ENCODE data around the gene OSCP1.

The OSCP1 gene

DNA sequence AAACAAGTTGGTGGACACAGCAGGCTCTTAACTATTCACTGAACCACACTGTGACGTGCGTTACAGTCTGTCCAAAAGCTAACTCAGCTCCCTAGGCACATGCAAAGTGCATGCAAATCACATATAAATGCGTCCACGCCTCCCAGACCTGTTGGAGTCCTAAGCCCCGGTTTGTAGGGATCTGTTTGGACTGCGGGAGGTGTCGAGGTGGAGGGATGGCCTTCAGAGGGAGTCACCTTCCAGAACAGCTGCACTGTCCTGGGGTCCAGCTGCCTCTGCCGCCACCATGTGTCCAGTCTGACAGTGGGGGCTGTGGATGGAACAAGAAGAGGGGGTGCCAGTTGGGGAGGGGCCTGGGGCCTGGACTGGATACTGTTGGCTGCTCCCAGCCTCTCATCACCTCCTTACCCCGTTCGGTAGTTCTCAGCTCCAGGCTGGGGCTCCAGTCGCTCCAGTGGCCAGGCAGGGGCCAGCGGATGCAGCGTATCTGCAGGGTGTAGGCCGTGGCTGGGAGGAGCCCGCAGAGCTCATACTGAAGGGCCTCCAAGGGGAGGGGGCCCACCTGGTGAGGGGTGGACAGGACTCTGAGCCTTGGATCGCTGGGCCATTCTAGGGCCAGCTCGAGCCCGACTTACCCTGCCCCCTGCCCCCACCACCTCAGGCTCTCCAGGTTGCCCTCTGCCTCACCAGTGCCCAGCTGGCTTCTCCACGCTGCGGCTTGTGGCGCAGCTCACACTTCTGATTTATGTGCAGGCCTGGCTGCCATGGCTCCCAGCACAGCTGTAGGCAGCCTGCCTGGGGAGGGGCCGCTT, 21.8 kb upstream of the OSCP1 start:
- no peak for DNase-seq

DNA sequence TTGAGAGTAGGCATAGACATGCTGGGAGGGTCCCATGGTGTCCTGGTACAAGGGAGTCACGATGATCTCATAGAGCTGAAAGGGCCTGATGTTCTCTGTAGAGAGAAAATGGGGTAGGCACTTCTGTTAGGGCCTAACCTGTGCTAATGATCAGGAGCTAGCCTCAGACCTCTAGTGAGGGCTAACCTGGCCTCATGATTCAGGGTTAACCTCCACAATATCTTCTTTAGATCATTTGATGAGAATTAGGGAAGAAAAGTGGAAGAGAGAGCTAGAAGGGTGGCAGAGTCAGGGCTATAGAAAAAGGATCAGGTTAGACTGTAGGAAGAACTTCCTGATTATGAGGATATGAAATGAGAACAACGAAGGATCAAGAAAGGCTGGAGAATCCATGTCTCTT, 18.9 kb upstream of the OSCP1 start:
- DNase-seq: no peak

GRCh38 chr1:36467700-36468455, 17.6 kb upstream of the OSCP1 start:
- DNase-seq: no peak

GRCh38 chr1:36467027-36467410, 16.8 kb upstream of the OSCP1 start:
- no peak for DNase-seq

DNA sequence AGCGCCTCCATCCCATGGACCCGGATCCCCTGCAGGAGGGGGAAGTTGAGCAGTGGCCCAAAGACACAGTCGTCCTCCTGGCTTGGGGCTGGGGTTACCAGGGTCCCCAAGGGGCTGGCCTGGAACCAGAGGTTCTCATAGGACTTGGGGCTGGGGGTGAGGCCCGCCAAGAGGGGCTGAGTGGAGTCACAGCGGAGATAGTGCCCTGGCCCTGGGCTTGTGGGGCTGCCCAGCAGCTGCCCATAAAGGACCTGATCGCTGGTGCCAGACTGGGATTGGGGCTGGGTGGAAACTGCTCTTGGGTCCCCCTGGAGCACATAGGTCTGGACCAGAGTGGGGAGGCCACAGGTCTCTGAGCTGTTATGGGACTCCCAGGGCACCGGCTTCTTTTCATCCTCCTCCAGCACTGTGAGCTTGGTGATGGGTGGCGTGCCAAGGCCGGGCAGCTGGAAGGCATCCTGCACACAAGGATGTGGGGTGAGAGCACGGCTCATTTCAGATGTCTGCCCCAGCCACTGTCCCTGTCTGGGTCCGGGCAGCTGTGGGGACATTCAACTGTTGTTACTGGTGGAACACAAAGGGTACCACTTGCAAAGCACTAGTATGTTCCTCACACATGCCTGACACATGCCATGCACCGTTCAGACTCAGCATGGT, 16.2 kb upstream of the OSCP1 start:
- DNase-seq: no peak

GRCh38 chr1:36465731-36466369, 15.6 kb upstream of the OSCP1 start:
- no peak for DNase-seq

DNA sequence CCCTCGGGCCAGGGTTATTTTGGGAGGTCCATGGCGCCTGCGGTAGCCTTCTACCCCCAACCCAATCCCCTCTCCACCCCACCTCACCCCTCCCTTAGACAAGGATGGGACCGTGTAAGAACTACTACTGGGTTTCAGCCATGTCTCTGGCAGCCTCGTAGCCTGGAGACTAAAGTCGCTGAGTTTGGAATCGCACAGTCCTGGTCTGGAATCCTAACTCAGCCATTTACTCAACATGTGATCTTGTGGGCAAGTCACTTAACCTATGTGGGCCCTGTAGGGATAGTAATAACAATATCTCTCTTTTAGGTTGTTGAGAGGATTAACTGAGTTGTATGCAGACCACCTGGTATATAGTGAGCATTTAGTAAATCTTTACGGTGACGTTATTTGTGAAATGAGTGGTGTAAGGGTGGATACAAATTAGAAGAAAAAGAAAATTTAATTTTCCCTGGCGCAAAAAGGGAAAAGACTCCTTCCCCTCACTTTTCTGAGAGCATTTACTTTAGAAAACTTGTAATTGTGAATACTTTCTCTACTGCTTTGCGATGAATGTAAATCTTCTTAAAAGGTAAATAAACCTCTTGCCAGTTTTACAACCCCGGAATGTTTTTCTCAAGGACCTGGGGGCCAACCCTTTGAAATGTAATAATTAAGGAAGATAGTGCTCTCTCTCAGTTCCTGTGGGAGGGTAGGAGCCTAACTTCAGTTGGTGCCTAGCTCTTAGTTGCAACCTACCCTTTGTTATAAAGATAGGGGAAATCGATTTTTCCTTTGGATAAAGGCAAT, 14.5 kb upstream of the OSCP1 start:
- no peak for DNase-seq

DNA sequence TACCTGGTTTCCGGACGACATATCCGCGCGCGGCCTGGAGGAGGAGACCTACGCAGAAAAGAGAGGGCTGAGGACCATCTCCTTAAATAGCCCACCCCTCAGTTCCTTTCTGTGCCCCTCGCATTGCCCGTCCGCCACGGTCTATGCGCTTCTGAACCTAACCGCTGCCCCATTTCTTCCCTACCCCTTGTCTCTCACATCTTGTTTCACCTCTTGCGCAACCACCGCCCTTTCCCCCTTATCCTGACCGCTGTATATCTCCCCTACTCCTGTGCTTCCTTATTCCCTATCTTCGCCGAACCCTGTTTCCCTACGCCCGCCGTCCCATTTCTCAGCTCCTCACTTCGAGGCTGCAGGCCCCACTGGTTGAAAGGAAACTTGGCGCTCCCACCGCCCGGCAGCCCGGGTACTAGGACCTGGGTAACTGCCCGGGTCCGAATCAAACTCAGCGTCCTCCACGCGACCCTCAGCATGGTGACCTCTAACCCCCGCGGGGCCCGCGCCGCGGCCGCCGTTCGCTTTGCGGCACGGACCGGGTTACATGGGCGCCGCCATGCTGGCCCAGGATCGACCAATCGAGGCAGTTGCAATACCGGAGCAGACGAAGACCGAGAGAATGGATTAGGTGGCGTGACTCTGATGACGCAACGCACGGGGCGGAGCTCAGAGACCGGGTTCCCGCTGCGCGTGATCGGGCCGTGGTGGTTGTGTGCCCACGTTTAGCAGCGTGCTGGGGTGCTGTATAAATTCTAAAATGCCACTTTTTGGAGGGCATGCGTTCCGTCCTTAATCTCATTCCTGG, 13.8 kb upstream of the OSCP1 start, which contains the start of gene MRPS15:
MRPS15 (minus strand) TSS at position 582 of the 802 bp plus-strand sequence; CDS start at position 473, 109 bp downstream.
- peak; percentile 96 for DNase-seq

DNA sequence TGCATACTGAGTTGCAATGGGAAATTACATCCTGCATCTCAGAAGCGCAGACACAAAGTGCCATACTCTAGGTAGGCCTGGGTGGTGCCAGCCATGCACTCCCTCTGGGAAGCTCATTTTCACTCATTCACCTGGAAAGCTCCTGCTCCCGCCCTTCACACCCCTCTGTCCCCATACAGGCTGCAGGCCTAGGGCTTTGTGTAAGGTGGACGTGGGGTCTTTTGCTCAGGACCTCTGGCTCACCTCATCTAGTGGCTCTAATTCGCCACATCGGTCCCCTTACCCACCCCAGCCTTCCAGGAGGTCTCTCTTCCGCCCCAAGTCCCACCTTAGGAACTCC, 13.2 kb upstream of the OSCP1 start:
- no peak for DNase-seq

GRCh38 chr1:36458910-36459309, 8.7 kb upstream of the OSCP1 start:
- peak; percentile 65 for DNase-seq

- peak; percentile 34 for DNase-seq
Observed at GRCh38 chr1:36457691-36458090, 7.4 kb upstream of the OSCP1 start.

GRCh38 chr1:36456391-36456928, 6.2 kb upstream of the OSCP1 start:
- peak; percentile 13 for DNase-seq

DNA sequence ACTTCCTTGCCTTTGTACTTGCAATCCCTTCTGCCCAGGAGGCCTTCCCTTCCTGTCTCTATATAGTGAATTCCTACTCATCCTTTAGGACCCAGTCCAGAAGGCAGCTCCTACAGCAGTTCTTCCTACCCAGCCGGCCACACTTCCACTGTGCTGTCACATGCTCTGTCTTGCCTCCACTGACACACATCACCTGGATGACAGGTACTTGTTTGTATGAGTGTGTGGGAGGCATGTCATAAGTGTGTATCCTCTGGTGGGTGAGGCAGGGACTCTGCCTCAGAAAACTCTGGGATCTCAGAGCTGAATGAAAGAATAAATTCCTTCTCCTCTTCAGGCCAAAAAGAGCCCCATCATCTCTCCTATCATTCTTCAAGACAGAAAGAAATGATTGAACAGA, 5.1 kb upstream of the OSCP1 start:
- no peak for DNase-seq

DNA sequence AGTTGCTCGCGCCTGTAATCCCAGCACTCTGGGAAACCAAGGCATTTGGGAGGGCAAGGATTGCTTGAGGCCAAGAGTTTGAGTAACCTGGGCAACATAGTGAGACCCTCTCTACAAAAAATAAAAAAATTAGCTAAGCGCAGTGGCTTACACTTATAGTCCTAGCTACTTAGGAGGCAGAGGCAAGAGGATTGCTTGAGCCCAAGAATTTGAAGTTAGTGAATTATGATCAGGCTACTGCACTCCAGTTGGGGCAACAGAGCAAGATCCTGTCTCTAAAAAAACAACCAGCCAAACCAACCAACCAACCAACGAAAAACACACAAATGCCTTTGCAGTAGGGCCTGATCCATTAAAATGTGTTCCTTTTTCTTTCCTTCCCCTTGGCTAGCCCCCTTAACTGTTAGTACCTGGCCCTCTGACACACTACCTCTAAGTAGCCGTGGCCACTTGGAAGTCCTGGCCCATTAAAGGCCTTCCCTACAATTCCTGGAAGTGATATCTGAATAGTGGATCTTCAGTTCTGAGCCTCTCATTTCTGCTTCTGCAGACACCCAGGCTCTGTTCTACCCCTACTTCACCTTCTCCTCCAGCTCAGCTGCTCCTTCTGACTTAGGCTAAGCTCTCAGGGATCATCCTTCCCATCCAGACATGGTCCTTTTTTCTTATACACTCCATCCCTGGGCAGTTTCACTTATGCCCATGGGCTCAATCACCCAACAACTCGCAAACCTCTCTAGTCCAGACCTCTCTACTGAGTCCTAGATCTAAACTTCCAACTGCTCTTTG, 3.5 kb upstream of the OSCP1 start:
- no peak for DNase-seq

DNA sequence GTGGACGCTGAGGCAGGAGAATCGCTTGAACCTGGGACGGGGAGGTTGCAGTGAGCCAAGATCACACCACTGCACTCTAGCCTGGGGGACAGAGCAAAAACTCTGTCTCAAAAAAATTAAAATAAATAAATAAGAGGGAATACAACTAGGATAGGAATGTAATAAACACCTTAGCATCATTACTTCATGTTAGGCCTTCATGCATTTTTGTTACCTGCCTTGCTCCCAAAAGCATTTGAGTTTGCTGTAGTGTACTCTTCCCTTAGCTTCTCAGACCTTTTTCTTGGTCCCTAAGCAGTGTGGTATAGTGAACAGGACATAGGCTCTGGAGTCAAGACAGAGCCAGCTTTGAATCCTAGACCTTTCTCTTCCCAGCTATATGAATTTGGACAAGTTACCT, 2.8 kb upstream of the OSCP1 start:
- DNase-seq: no peak

- DNase-seq: no peak
Observed at GRCh38 chr1:36450919-36451305, 661 bp upstream of the OSCP1 start.

GRCh38 chr1:36448530-36449056, 1.7 kb downstream of the OSCP1 start:
- DNase-seq: no peak

GRCh38 chr1:36447450-36447849, 2.8 kb downstream of the OSCP1 start:
- DNase-seq: no peak

- DNase-seq: peak; percentile 61
Observed at GRCh38 chr1:36446746-36447145, 3.5 kb downstream of the OSCP1 start.

DNA sequence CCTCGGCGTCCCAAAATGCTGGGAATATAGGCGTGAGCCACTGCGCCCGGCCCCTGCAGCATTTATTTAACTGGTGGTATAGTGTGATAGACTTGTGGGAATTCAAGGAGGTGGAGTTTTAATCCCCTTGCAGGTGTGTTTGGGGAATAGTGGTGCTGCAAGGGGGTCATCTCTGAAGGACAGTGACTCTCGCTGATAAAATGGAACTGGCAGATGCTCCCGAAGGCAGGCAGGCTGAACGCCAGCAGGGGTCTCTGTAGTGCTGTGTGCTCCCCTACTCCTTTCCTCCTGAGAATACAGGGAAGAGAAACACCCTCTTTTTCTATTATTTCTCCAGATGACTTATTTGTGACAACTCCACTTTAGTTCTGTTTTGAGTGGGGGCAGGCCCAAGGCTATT, 4.0 kb downstream of the OSCP1 start:
- peak; percentile 72 for DNase-seq
